GM12891 (cell line): Measurements from ENCODE around the gene DPEP3.
"Not testable (repeated sequence)": the region's sequence is repeated elsewhere in the genome, so short reads cannot be mapped to it uniquely, and the experiment has no call there.

Experiments used
- DNase-seq: peaks from one replicate; pipeline ENCODE4 v3.0.0; 2011; ENCODE audit warnings: low spot score; ENCODE audit not compliant: insufficient read length
- FAIRE-seq: peaks from 2 replicates; lab custom pipeline; 2011; peaks lifted over from hg19 to GRCh38; lab: Jason Lieb, UNC
- PAX5 ChIP-seq: IDR thresholded peaks from 2 replicates; pipeline ENCODE4 v1.6.1; 2011; ENCODE audit warnings: low read length, moderate library complexity, mild to moderate bottlenecking; ENCODE audit not compliant: insufficient read depth, severe bottlenecking
- POLR2A ChIP-seq: IDR thresholded peaks from 2 replicates; pipeline ENCODE4 v1.6.1; 2011; ENCODE audit warnings: low read depth, low read length, control low read depth
- POLR2AphosphoS5 ChIP-seq: IDR thresholded peaks from 2 replicates; pipeline ENCODE4 v1.6.1; 2011; ENCODE audit warnings: low read depth, low read length, control low read depth
- POU2F2 ChIP-seq: IDR thresholded peaks from 2 replicates; pipeline ENCODE4 v1.6.1; 2011; ENCODE audit warnings: low read depth, mild to moderate bottlenecking, control low read depth, low read length, moderate library complexity
- SPI1 ChIP-seq: IDR thresholded peaks from 2 replicates; pipeline ENCODE4 v1.6.1; 2011; ENCODE audit warnings: low read depth, low read length, control low read depth
- TAF1 ChIP-seq: IDR thresholded peaks from 2 replicates; pipeline ENCODE4 v1.6.1; 2011; ENCODE audit warnings: low read depth, low read length, control low read depth

Gene DPEP3

DNA sequence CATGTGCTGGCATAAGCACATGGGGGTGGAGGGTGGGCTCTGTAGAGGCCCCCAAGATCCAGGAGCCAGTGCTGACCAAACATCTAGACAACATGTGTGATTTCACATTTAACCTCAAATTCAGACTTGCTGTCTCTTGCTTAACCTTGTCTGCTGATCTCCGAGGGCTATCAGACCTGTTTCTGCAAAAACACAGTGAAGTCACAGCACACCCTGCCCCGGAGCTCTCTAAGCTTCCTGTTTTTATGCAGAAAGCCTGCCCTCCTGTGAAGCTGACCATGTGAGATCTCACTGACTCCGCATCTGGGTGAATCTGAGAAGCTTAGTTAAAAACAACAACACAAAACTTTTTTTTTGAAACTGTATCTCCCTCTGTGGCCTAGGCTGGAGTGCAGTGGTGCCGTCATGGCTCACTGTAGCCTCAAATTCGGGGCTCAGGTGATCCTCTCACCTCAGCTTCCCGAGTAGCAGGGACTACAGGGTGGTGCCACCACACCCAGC is 25.5 kb upstream of the DPEP3 start:
- DNase-seq: no peak
- no peak for FAIRE-seq
- no peak for TF ChIP-seq SPI1
- no peak for TF ChIP-seq PAX5
- TF ChIP-seq POLR2A: no peak
- TF ChIP-seq POLR2AphosphoS5: no peak
- TF ChIP-seq POU2F2: no peak
- no peak for TF ChIP-seq TAF1

DNA sequence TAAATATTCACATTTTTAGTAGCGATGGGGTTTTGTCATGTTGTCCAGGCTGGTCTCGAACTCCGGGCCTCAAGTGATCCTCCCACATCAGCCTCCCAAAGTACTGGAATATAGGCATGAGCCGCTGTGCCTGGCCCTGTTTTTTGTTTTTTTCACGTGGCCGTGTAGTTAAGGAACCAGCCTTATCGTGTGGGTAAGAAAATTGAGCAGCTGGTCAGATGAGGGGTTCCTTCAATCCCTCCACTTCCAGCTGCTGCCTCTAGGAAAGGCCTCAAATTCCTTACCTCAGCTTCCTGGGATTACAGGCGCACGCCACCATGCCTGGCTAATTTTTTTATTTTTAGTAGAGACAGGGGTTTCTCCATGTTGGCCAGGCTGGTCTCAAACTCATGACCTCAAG is 24.9 kb upstream of the DPEP3 start:
- FAIRE-seq: no peak
- no peak for TF ChIP-seq PAX5
- no peak for TF ChIP-seq POLR2AphosphoS5
- no peak for TF ChIP-seq SPI1
- no peak for TF ChIP-seq POU2F2
- TF ChIP-seq TAF1: no peak
- no peak for TF ChIP-seq POLR2A
- DNase-seq: no peak

DNA sequence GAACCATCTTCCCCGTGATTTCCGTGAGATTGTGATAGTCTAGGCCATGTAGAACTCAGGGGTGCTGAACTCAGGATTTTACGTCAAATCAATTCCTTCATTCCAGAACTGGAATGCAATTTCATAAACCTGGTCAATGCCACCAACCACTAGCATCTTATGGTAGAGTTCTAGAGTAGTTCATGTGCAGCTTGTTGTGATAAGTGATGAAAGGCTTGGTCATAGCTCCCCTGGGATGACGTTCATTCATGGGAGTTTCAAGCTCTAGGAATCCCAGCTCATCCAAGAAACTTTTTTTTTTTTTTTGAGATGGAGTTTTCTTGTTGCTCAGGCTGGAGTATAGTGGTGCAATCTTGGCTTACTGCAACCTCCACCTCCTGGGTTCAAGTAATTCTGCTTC is 22.7 kb upstream of the DPEP3 start:
- TF ChIP-seq TAF1 (no peak), PAX5 (no peak), POLR2AphosphoS5 (no peak), POU2F2 (no peak)
- DNase-seq (no peak), FAIRE-seq (no peak)

DNA sequence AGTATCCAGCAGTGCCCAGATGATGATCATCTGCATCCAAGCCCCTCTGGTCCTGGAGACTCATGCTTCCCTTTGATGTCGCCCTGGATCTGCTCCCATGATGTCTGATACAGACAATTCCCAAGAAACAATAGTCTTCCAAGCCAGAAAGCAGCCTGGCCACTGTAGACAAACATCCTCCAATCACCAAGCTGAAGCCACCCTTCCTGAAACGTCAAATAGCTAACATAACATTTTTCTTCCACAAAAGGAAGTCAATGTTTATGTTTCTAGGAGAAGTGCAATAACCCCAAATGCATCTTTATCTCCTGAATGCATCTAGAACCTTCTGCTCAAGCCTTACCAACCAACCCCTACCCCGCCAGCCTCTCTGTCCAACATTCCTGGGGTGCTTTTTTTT is 20.2 kb upstream of the DPEP3 start:
- no peak for DNase-seq
- FAIRE-seq: no peak
- TF ChIP-seq POU2F2 (no peak), TAF1 (no peak), POLR2A (no peak), SPI1 (no peak), POLR2AphosphoS5 (no peak), PAX5 (no peak)

DNA sequence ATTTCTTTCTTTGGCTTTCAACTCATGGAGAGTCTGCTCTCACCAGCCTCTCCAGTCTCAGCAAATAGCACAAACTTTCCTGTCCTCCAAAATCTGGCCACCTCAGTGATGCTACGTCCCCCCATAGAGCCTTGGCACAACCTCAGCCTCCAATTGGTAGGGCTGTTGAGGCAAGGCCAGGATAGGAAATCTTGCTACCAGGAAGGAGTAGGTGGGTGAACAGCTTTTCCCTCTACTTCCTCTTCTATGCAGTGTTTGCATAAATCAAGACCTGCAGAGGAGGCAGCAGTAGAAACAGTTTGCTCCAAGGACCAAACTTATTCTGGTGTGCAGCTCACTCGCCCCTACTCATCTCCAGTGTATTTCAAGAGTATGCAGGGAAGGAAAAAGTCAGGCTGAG is 19.7 kb upstream of the DPEP3 start:
- DNase-seq (no peak), FAIRE-seq (peak; percentile 65)
- peak; percentile 72; the same call in 1 of the 2 replicates for TF ChIP-seq POU2F2
- no peak for TF ChIP-seq PAX5
- peak; percentile 13; the same call in 1 of the 2 replicates for TF ChIP-seq SPI1

DNA sequence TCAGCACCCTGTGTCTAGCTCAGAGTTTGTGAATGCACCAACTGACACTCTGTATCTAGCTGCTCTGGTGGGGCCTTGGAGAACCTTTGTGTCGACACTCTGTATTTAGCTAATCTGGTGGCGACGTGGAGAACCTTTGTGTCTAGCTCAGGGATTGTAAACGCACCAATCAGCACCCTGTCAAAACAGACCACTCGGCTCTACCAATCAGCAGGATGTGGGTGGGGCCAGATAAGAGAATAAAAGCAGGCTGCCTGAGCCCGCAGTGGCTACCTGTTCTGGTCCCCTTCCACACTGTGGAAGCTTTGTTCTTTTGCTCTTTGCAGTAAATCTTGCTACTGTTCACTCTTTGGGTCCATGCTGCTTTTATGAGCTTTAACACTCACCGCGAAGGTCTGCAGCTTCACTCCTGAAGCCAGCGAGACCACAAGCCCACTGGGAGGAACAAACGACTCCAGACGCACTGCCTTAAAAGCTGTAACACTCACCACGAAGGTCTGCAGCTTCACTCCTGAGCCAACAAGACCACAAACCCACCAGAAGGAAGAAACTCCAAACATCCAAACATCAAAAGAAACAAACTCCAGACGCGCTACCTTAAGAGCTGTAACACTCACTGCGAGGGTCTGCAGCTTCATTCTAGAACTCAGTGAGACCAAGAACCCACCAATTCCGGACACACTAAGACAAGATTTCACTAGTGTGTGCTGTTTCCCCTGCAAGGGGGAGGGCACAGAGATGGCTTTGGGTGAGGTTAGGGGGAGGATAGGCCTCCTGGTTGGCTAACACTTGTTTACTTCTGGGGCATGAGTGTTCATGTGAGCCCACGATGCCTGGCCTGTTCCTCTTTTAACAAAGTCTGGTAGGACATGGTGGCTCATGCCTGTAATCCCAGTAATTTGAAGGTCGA is 18.7 kb upstream of the DPEP3 start, which contains the start of gene DPEP2:
DPEP2 (minus strand) TSS at position 706 of the 910 bp plus-strand sequence. CDS start 6,272 bp downstream, outside the sequence.
- not testable (repeated sequence) for DNase-seq, FAIRE-seq
- peak; percentile 73 for TF ChIP-seq SPI1

DNA sequence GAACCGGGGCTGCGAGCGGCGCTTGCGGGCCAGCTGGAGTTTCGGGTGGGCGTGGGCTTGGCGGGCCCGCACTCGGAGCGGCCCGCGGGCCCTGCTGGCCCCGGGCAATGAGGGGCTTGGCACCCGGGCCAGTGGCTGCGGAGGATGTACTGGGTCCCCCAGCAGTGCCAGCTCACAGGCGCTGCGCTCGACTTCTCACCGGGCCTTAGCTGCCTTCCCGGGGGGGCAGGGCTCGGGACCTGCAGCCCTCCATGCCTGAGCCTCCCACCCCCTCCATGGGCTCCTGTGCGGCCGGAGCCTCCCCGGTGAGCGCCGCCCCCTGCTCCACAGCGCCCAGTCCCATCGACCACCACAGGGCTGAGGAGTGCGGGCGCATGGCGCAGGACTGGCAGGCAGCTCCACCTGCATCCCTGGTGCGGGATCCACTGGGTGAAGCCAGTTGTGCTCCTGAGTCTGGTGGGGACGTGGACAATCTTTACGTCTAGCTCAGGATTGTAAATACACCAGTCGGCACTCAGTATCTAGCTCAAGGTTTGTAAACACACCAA is 18.0 kb upstream of the DPEP3 start:
- DNase-seq, FAIRE-seq: not testable (repeated sequence)

DNA sequence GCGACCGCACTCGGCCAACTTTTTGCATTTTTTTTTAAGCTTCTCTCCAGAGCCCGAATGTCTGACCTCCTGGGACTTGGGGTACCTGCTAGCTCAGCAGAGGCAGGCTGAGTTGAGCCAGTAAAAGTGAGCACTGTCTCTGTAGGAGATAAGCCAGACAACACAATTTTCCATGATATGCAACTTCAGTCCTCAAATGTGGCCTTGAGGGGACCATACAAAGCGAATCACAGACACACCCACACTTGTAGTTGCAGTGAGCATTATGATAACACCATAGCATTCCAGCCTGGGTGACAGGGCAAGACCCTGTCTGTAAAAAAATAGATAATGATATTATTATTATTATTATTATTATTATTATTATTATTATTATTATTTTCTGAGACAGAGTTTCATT is 16.4 kb upstream of the DPEP3 start:
- no peak for DNase-seq
- no peak for FAIRE-seq
- TF ChIP-seq SPI1: no peak
- TF ChIP-seq PAX5: no peak
- TF ChIP-seq POU2F2: no peak
- TF ChIP-seq POLR2AphosphoS5: no peak
- TF ChIP-seq TAF1: no peak
- no peak for TF ChIP-seq POLR2A

DNA sequence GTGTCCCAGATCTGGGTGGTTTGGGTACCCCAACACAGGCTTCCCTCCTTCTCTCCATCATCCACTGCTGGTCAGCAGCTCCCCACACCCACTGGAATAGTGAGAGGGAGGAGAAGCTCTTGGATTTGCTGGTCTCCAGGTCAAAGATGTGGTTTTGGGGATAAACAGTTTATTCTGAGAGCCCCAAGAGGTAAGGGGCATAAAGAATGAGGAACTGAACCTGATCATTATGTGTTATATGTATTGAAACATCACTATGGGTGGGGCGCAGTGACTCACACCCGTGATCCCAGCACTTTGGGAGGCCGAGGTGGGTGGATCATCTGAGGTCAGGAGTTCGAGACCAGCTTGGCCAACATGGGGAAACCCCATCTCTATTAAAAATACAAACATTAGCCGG is 15.1 kb upstream of the DPEP3 start:
- FAIRE-seq (no peak), DNase-seq (no peak)
- TF ChIP-seq POLR2A (no peak), SPI1 (peak; percentile 95)

DNA sequence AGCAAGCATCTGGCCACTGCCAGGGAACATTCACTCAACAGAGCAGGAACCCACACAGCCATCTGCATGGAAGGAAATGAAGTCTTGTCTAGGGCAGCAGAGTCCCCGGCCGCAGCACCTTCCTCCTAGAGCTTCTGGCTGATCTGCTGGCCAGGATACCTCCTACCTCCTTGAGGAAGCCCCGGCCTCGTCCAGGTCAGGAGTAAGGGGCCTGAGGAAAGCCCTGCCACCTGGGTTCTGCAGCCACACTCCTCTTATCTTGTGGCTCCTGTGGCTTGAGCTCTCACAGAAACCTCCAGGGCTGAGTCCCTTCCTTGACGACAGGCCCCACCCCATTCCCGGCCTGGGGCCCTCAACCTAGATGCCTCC is 13.7 kb upstream of the DPEP3 start:
- peak; percentile 67 for FAIRE-seq
- DNase-seq: not testable (repeated sequence)

DNA sequence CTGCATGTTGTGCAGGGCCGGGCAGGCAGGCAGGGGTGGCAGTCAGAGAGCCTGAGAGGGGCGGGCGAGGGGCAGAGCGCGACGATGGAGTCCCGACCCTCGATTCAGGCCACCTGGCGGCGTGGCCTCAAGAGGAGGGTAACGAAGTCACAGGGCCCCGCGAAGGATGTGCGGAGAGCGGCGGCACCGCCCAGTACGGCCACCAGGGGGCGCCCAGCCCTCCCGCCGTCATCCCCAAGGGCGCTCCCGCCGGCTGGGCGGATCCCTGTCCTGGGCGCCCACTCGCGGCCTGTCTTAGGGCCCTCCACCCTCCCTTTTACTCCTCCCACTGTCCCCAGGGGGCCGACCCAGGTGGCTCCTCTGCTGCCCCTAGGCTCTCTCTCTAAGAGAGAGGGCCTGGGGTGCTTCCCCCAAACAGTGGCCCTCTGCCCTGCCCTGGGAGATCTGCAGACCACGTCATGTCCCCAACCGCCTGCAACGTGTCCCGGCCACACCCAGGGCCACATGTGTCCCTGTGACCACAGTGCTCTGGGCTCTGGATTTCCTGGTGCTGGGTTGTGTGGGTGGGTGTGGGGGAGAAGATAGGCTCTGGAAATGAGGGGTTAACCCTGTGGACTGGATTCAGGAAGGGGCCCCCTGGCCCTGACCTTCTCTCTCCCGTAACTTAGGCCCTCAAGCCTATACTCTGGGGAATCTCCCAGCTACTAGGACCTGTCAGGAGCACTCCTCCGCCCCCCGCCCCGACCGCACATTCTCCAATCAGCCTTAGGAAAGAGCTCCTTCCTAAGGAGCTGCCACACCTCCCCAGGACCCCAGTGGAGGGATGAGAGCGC is 13.1 kb upstream of the DPEP3 start:
- DNase-seq (peak; percentile 85), FAIRE-seq (peak; percentile 86)
- no peak for TF ChIP-seq TAF1
- TF ChIP-seq POU2F2: no peak
- TF ChIP-seq SPI1: no peak
